Esophagus (tissue), 2 donors: ENCODE results near the gene TOR1AIP1. TPM values are rescaled to one million over a fixed set of nuclear protein-coding genes. Genes with fewer than 3 reads are reported as not detected.

Experiments used
- H3K27ac ChIP-seq, 2 donors: one replicate each; pipeline ENCODE4 v1.5.1; 2013; ENCODE audit warnings: low read depth in 2 of 2, mild to moderate bottlenecking in 2 of 2, inconsistent platforms in 1 of 2, low read length in 1 of 2, moderate library complexity in 1 of 2
- H3K27me3 ChIP-seq, 2 donors: one replicate each; pipeline ENCODE4 v1.6.1; 2013; ENCODE audit warnings: low read length in 2 of 2, control low read depth in 1 of 2, mild to moderate bottlenecking in 1 of 2; ENCODE audit not compliant: insufficient read depth in 2 of 2, control insufficient read depth in 1 of 2
- H3K36me3 ChIP-seq, 2 donors: one replicate each; pipeline ENCODE4 v1.6.1; 2013; ENCODE audit warnings: low read length in 1 of 2; ENCODE audit not compliant: control insufficient read depth in 2 of 2, insufficient read depth in 2 of 2
- H3K4me1 ChIP-seq, 2 donors: one replicate each; pipeline ENCODE4 v1.6.1; 2013; ENCODE audit warnings: low read length in 1 of 2; ENCODE audit not compliant: control insufficient read depth in 2 of 2, insufficient read depth in 2 of 2
- H3K4me3 ChIP-seq, 2 donors: one replicate each; pipeline ENCODE4 v1.5.1; 2013; ENCODE audit warnings: low read length in 2 of 2, mild to moderate bottlenecking in 2 of 2, low read depth in 1 of 2, moderate library complexity in 1 of 2
- H3K9me3 ChIP-seq, 2 donors: one replicate each; pipeline ENCODE4 v1.6.1; 2013; ENCODE audit warnings: mild to moderate bottlenecking in 2 of 2, low read depth in 1 of 2, low read length in 1 of 2, moderate library complexity in 1 of 2; ENCODE audit not compliant: control insufficient read depth in 2 of 2, insufficient read depth in 1 of 2
- WGBS, 2 donors: extraction: QIAGEN DNeasy Blood & Tissue Kit; methylation state at CpG; one replicate each; pipeline ENCODE4 v1.1.7; 2013; 5-methylcytosine and 5-hydroxymethylcytosine counted together
- polyA plus RNA-seq, 2 donors: library from polyadenylated mRNA; stranded (reverse); fragments of 200-250 nt; gene quantifications; one replicate each; pipeline ENCODE4 v1.2.3, GENCODE V29; 2013
- donor health status: healthy with polysubstance abuse.
- donor health status: Bipolar disorder and iron deficiency.

TOR1AIP1 gene
- polyA plus RNA-seq, 2 donors = 13.8 to 19.5 TPM

GRCh38 chr1:179929955-179930798 lies 48.1 kb downstream of the TOR1AIP1 start:
- Histone ChIP-seq H3K4me1 (no peaks in the 10 kb centered on the region), H3K36me3 (no peaks in the 10 kb centered on the region), H3K27me3 (no peaks in the 10 kb centered on the region), H3K4me3 (no peak overlapping the region), H3K27ac (no peak overlapping the region), H3K9me3 (no peaks in the 10 kb centered on the region)
- WGBS, 2 donors = 28 to 32% methylated on average over 2 of the region's 2 CpGs

GRCh38 chr1:179930867-179931266 lies 48.8 kb downstream of the TOR1AIP1 start:
- 82 to 89% methylated on average over 3 of the region's 3 CpGs for WGBS, 2 donors
- no peaks in the 10 kb centered on the region for H3K4me1 ChIP-seq
- no peak overlapping the region for H3K27ac ChIP-seq
- H3K4me3 ChIP-seq = no peak overlapping the region
- H3K27me3 ChIP-seq = no peaks in the 10 kb centered on the region
- no peaks in the 10 kb centered on the region for H3K36me3 ChIP-seq
- H3K9me3 ChIP-seq = no peaks in the 10 kb centered on the region

GRCh38 chr1:179933219-179933618 lies 51.1 kb downstream of the TOR1AIP1 start:
- no peaks in the 10 kb centered on the region for H3K4me1 ChIP-seq
- H3K36me3 ChIP-seq = no peaks in the 10 kb centered on the region
- H3K4me3 ChIP-seq = no peak overlapping the region
- H3K27ac ChIP-seq = no peak overlapping the region
- H3K9me3 ChIP-seq = no peaks in the 10 kb centered on the region
- WGBS, 2 donors = 76 to 90% methylated on average over 2 of the region's 2 CpGs
- no peaks in the 10 kb centered on the region for H3K27me3 ChIP-seq

GRCh38 chr1:179935909-179936496 lies 53.9 kb downstream of the TOR1AIP1 start:
- Histone ChIP-seq H3K4me1 (no peaks in the 10 kb centered on the region), H3K36me3 (no peaks in the 10 kb centered on the region), H3K27ac (no peak overlapping the region), H3K27me3 (no peaks in the 10 kb centered on the region), H3K4me3 (no peak overlapping the region), H3K9me3 (no peaks in the 10 kb centered on the region)
- WGBS, 2 donors = 64 to 71% methylated on average over 1 of the region's 1 CpG

GRCh38 chr1:179937668-179938254 lies 55.7 kb downstream of the TOR1AIP1 start:
- no peaks in the 10 kb centered on the region for H3K27me3 ChIP-seq
- no peak overlapping the region for H3K4me3 ChIP-seq
- no peaks in the 10 kb centered on the region for H3K9me3 ChIP-seq
- no peaks in the 10 kb centered on the region for H3K4me1 ChIP-seq
- H3K36me3 ChIP-seq = no peaks in the 10 kb centered on the region
- H3K27ac ChIP-seq = no peak overlapping the region

GRCh38 chr1:179938752-179939151 lies 56.7 kb downstream of the TOR1AIP1 start:
- Histone ChIP-seq H3K4me3 (no peak overlapping the region), H3K9me3 (no peaks in the 10 kb centered on the region), H3K4me1 (no peaks in the 10 kb centered on the region), H3K27ac (no peak overlapping the region), H3K27me3 (no peaks in the 10 kb centered on the region), H3K36me3 (no peaks in the 10 kb centered on the region)
- WGBS, 2 donors = 23 to 24% methylated on average over 2 of the region's 2 CpGs

- Histone ChIP-seq H3K4me1 (no peaks in the 10 kb centered on the region), H3K36me3 (no peaks in the 10 kb centered on the region), H3K27me3 (no peaks in the 10 kb centered on the region), H3K4me3 (no peak overlapping the region), H3K27ac (no peak overlapping the region), H3K9me3 (no peaks in the 10 kb centered on the region)
- WGBS, 2 donors = 96 to 97% methylated on average over 1 of the region's 1 CpG
Observed at GRCh38 chr1:179939941-179940340, 57.9 kb downstream of the TOR1AIP1 start.

GRCh38 chr1:179941454-179941853 lies 59.4 kb downstream of the TOR1AIP1 start:
- 62 to 76% methylated on average over 2 of the region's 2 CpGs for WGBS, 2 donors
- Histone ChIP-seq H3K27me3 (no peaks in the 10 kb centered on the region), H3K4me1 (no peaks in the 10 kb centered on the region), H3K27ac (no peak overlapping the region), H3K4me3 (no peak overlapping the region), H3K36me3 (no peaks in the 10 kb centered on the region), H3K9me3 (no peaks in the 10 kb centered on the region)

- Histone ChIP-seq H3K27me3 (no peaks in the 10 kb centered on the region), H3K27ac (no peak overlapping the region), H3K36me3 (no peaks in the 10 kb centered on the region), H3K4me3 (no peak overlapping the region), H3K4me1 (peaks cover 0 to 2% of the 10 kb centered on the region in 2 donors), H3K9me3 (no peaks in the 10 kb centered on the region)
- 89 to 94% methylated on average over 7 of the region's 7 CpGs for WGBS, 2 donors
Observed at GRCh38 chr1:179950651-179951050, 68.6 kb downstream of the TOR1AIP1 start.
